VCaP (cell line): Measurements from ENCODE around the gene EIF1.

Source experiments
- H3K27ac ChIP-seq: fragments of 450-650 bp; 2 replicates; pipeline ENCODE4 v1.5.1; 2017
- CTCF ChIP-seq: fragments of 450-650 bp; conservative IDR thresholded peaks from 2 replicates; pipeline ENCODE4 v1.5.1; 2017; ENCODE audit warnings: mild to moderate bottlenecking, moderate library complexity

The EIF1 gene

GRCh38 chr17:41658846-41659245 is 29.8 kb upstream of the EIF1 start:
- TF ChIP-seq CTCF = no peak
- no peak overlapping the region for H3K27ac ChIP-seq

- no peak overlapping the region for H3K27ac ChIP-seq
Measured at GRCh38 chr17:41659427-41660212, 29.1 kb upstream of the EIF1 start.

GRCh38 chr17:41660221-41660711 is 28.4 kb upstream of the EIF1 start:
- no peak for TF ChIP-seq CTCF
- H3K27ac ChIP-seq = no peak overlapping the region

More at GRCh38 chr17:41659427-41660212, 29.1 kb upstream of the EIF1 start:
- TF ChIP-seq CTCF = no peak

- no peak for TF ChIP-seq CTCF
- no peak overlapping the region; the same call in 1 of the 2 replicates for H3K27ac ChIP-seq
Measured at GRCh38 chr17:41663451-41664171, 25.1 kb upstream of the EIF1 start.

GRCh38 chr17:41664172-41664457 is 24.6 kb upstream of the EIF1 start:
- no peak for TF ChIP-seq CTCF
- H3K27ac ChIP-seq = no peak overlapping the region; the same call in 1 of the 2 replicates

- TF ChIP-seq CTCF = no peak
- H3K27ac ChIP-seq = peak overlapping the region; percentile 82
Measured at GRCh38 chr17:41664587-41665565, 23.8 kb upstream of the EIF1 start.
